GM18909 (cell line): ENCODE data around the gene FAM181A.

Experiments used
- ATAC-seq: cut with Tn5 transposase; IDR thresholded peaks from one replicate; pipeline ENCODE4 v1.9.1; 2021; ENCODE audit warnings: mild to moderate bottlenecking; ENCODE audit not compliant: unreplicated experiment, poor library complexity

Gene FAM181A

GRCh38 chr14:93960108-93960475 lies 32.9 kb downstream of the FAM181A start:
- ATAC-seq: no peak

GRCh38 chr14:93960774-93961438 lies 33.8 kb downstream of the FAM181A start:
- no peak for ATAC-seq

DNA sequence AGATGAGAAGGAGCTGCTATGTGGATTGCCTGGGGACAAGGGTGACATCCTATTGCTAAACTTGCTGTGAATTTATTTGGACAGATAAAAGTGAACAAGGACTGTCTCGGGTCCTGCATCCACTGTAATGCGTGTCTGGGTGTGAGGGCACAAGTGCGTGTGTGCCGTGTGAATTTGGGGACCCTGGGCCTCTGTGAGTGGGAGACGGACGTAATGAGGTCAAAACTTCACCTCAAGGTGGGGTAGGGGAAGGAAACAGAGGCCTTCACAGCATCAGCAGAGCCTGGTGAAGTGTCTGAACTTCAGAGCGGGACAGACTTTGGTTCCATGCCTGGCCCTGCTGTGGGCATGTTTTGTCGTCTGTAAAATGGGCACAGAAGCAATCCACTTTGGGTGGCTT lies 34.5 kb downstream of the FAM181A start:
- no peak for ATAC-seq

- peak; percentile 63 for ATAC-seq
These were observed 35.8 kb downstream of the FAM181A start for GRCh38 chr14:93962701-93963601.

DNA sequence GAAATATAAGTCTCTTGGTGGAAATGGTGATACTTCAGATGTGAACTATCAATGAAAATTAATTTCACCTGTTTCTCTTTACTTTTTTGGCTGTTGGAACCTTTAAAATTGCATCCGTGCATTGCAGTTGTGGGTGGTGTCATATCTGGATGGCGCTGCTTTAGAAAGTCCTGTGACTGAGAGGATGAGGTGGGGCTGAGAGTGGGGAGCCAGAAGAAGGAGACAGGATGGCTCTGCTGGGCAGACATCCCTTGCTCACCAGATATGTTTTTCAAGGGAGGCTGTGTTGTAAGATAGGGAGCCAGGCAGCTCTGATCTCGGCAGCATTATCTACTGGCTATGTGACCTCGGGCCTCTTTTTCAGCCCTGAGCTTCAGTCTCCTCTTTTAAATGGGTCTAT lies 36.5 kb downstream of the FAM181A start:
- ATAC-seq: no peak

- no peak for ATAC-seq
These were observed 37.1 kb downstream of the FAM181A start for GRCh38 chr14:93964281-93964680.

DNA sequence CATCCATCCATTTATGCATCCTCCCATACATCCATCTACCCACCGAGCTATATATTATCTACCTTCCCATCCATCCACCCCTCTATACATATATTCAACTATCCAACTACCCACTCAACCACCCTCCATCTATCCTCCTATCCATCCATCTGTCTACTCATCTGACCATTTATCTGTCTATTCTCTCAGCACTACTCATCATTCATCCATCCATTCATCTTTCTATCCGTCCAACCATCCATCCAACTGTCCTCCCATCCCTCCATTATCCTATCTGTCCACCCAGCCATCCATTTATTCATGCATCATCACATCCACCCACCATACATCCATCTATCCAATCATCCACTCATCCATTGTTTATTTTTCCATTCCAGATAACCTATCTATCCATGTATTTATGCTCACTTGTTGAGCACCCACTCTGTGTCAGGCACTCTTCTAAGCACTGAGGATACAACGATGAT lies 37.7 kb downstream of the FAM181A start:
- no peak for ATAC-seq

GRCh38 chr14:93965287-93965821 lies 38.2 kb downstream of the FAM181A start:
- no peak for ATAC-seq

- ATAC-seq: no peak
These were observed 38.9 kb downstream of the FAM181A start for GRCh38 chr14:93965946-93966474.

GRCh38 chr14:93967637-93968250 lies 40.6 kb downstream of the FAM181A start:
- ATAC-seq: peak; percentile 40

DNA sequence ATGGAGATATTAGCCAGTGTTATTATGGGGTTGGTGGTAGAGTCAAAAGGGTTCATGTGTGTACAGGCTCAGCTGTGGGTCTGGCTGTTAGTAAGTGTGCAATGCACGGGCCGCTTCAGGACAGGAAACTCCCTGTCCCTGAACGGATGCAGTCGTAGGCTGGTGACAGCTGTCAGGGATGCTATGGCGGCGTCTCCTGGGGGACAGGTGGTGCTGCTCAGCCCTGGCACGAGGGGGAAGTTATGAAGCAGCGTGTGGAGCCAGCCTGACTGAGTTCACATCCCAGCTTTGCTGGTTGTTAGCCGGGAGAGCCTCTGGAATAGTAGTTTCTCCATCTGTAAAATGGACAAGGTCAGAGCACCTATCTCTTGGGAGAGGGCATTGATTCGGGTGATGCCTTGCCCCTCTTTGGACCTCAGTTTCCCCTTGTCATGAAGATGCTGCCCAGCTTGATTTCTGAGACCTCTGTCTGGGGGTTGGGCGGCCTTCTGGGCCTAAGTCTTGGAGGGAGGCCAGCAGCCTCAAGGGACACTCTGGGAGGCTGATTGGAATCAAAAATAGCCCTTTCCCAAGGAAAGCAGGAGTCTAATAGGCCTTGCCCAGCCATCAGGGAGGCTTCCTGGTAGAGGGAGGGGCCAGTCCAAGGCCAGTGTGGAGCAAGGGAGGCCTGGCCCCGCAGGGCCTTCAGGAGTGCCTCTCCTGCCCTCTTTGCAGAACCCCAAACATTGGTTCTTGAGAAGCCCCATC lies 42.1 kb downstream of the FAM181A start:
- ATAC-seq: no peak

- ATAC-seq: peak; percentile 34
These were observed 43.4 kb downstream of the FAM181A start for GRCh38 chr14:93970585-93970964.

- peak; percentile 34 for ATAC-seq
These were observed 44.0 kb downstream of the FAM181A start for GRCh38 chr14:93970965-93971634.

- no peak for ATAC-seq
These were observed 44.5 kb downstream of the FAM181A start for GRCh38 chr14:93971635-93972027.

GRCh38 chr14:93972618-93973205 lies 45.6 kb downstream of the FAM181A start:
- ATAC-seq: no peak

- no peak for ATAC-seq
These were observed 46.5 kb downstream of the FAM181A start for GRCh38 chr14:93973607-93974006.

- no peak for ATAC-seq
These were observed 47.2 kb downstream of the FAM181A start for GRCh38 chr14:93974299-93974698.

DNA sequence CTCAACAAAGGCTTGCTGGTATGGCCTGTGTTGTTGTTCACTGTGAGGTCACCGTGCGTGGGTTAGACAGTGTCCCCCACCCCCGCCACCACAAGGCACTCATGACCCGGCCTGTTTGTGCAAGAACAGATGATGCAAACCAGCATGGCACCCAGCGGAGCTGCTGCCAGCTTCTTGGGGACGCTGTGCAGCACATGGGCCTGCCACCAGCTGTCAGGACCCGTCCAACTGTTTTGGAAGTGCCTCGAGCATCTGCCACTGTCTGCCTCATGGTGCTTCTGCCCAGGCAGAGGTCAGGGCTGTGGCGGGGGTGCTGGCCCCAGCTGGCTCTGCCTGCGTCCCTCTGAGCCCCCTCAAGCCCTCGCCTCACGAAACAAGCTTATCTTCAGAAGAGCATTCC lies 47.7 kb downstream of the FAM181A start:
- no peak for ATAC-seq
